HepG2 (cell line): ENCODE results near the gene FER1L5. TPM values are rescaled to one million over a fixed set of nuclear protein-coding genes. Genes with fewer than 3 reads are reported as not detected.
A peak's percentile ranks its signal among the peaks of the same experiment; 100 is the strongest.

Source experiments
- ETS1 ChIP-seq: sonication (generic); formaldehyde crosslinking; IDR thresholded peaks from 2 replicates; pipeline ENCODE4 v1.4.0; 2020; ENCODE audit warnings: missing genetic modification reagents
- FOSL2 ChIP-seq: sonication (generic); formaldehyde crosslinking; IDR thresholded peaks from 2 replicates; pipeline ENCODE4 v1.4.0; 2020; ENCODE audit warnings: missing genetic modification reagents
- HCFC1 ChIP-seq: fragments of 150-350 bp; IDR thresholded peaks from 2 replicates; pipeline ENCODE4 v1.6.1; 2014; ENCODE audit warnings: low read depth, low read length
- HOXA9 ChIP-seq: sonication (generic); formaldehyde crosslinking; IDR thresholded peaks from 2 replicates; pipeline ENCODE4 v1.8.1; 2022; ENCODE audit warnings: missing genetic modification reagents, mild to moderate bottlenecking, moderate library complexity, borderline replicate concordance
- IKZF4 ChIP-seq: sonication (generic); formaldehyde crosslinking; IDR thresholded peaks from 2 replicates; pipeline ENCODE4 v1.5.1; 2020; ENCODE audit warnings: borderline replicate concordance, mild to moderate bottlenecking, low read depth, missing genetic modification reagents; ENCODE audit errors: not compliant biosample characterization
- KDM2A ChIP-seq: sonication (generic); formaldehyde crosslinking; IDR thresholded peaks from 2 replicates; pipeline ENCODE4 v1.4.0; 2020; ENCODE audit warnings: low read depth, missing genetic modification reagents, borderline replicate concordance
- KLF12 ChIP-seq: sonication (generic); formaldehyde crosslinking; IDR thresholded peaks from 2 replicates; pipeline ENCODE4 v1.4.0; 2020; ENCODE audit warnings: missing genetic modification reagents, borderline replicate concordance
- KMT2B ChIP-seq: IDR thresholded peaks from 2 replicates; pipeline ENCODE4 v1.6.1; 2016; ENCODE audit warnings: missing genetic modification reagents, missing compliant biosample characterization
- MTF1 ChIP-seq: sonication (generic); formaldehyde crosslinking; IDR thresholded peaks from 2 replicates; pipeline ENCODE4 v1.5.0; 2020; ENCODE audit warnings: missing genetic modification reagents
- NCOR1 ChIP-seq: fragments of 200-600 bp; sonication (generic); IDR thresholded peaks from 2 replicates; pipeline ENCODE4 v1.7.0; 2017; ENCODE audit warnings: antibody characterized with exemption, low read length, borderline replicate concordance
- RFXANK ChIP-seq: IDR thresholded peaks from 2 replicates; pipeline ENCODE4 v1.6.1; 2016
- SAP130 ChIP-seq: IDR thresholded peaks from 2 replicates; pipeline ENCODE4 v1.6.1; 2016; ENCODE audit warnings: low read depth
- SNAPC4 ChIP-seq: sonication (generic); formaldehyde crosslinking; IDR thresholded peaks from 2 replicates; pipeline ENCODE4 v1.4.0; 2020; ENCODE audit warnings: mild to moderate bottlenecking, missing genetic modification reagents
- TAF1 ChIP-seq: sonication (generic); formaldehyde crosslinking; IDR thresholded peaks from 2 replicates; pipeline ENCODE4 v1.4.0; 2020; ENCODE audit warnings: missing genetic modification reagents
- TCF7L2 ChIP-seq: IDR thresholded peaks from 2 replicates; pipeline ENCODE4 v1.6.1; 2011; ENCODE audit warnings: mild to moderate bottlenecking, low read depth, low read length, moderate library complexity
- ZBTB20 ChIP-seq: sonication (generic); formaldehyde crosslinking; IDR thresholded peaks from 2 replicates; pipeline ENCODE4 v1.8.1; 2023; ENCODE audit warnings: missing genetic modification reagents, low read depth, mild to moderate bottlenecking, borderline replicate concordance
- ZBTB49 ChIP-seq: sonication (generic); formaldehyde crosslinking; IDR thresholded peaks from 2 replicates; pipeline ENCODE4 v1.4.0; 2020; ENCODE audit warnings: missing genetic modification reagents, borderline replicate concordance
- polyA plus RNA-seq, 8 experiments: library from polyadenylated mRNA; depleted of rRNA in 3 of 8; stranded (reverse) in 7 of 8; unstranded in 1 of 8; fragments of >200 nt; fragmentation: Illumina TruSeq in 4 of 8; extraction: Trizol in 4 of 8; gene quantifications; 2 replicates each; pipeline versions ENCODE4 v1.2.1 to v1.2.3, GENCODE V29; 2011 to 2016; ENCODE audit warnings: low read depth in 4 of 8, missing spikeins in 1 of 8, mixed read lengths in 1 of 8; ENCODE audit not compliant: insufficient read depth in 1 of 8
- total RNA-seq, 5 experiments: library from RNA; depleted of rRNA; stranded (reverse); fragments of >200 nt; fragmentation: Illumina TruSeq; extraction: Trizol; gene quantifications; 2 replicates each; pipeline ENCODE4 v1.2.3, GENCODE V29; 2016; ENCODE audit warnings: low read depth in 1 of 5
- TF ChIP-seq, protein P1 (sequence below): sonication (generic); formaldehyde crosslinking; IDR thresholded peaks from 2 replicates; pipeline ENCODE4 v1.4.0; 2020; ENCODE audit warnings: mild to moderate bottlenecking, low read depth, missing genetic modification reagents

FER1L5 gene
- total and polyA plus RNA-seq, 2 of the 13 experiments (the other 11 are each of a cell fraction or from before 2014, with no cell fraction given): 0.02 to 0.08 TPM

DNA sequence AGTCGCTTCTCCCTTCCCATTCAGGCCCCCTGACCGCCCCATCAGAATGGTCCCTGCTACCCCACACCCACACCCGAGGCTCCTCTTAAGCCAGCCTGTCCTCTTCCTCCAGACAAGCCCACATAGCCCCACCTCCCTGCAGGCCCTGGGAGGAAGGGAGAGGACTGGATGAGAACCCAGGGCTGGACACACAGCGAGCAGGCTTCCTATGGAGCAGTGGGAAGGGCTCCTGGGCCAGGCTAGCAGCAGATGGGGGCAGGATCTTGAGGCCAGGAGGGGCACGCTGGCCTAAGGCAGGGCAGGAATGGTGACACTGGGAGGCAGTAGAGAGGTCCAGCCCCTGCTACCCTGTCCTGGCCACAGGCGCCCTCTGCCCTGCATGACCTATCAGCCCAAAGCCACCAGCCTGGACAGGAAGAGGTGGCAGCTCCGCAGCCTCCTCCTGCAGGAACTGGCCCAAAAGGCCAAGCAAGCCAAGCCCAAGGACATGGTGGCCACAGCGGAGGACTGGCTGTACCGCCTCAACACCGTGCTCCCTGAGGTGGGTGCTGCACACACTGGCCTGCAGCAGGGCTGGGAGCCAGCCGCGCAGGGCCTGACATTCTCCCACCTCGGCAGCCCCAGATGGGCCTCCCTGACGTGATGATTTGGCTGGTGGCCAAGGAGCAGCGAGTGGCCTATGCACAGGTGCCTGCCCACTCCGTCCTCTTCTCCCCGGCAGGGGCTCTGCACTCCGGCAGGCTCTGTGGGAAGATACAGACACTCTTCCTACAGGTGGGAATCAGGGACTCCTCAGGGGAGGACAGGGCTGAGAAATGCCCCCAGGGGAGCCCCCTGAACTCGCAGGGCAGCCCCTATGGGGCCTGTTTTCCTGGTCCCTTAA lies 43.3 kb downstream of the FER1L5 start (continued):
- peak; percentile 50 for TF ChIP-seq TAF1 (CRISPR knock-in tag)
- TF ChIP-seq RFXANK: 0 out of 2 replicates have a peak, but pooled peaks have one; percentile 26
- TF ChIP-seq KMT2B (CRISPR knock-in tag): no peak
- peak; percentile 41; the same call in 1 of the 2 replicates for TF ChIP-seq KDM2A (CRISPR knock-in tag)
- 0 out of 2 replicates have a peak, but pooled peaks have one; percentile 38 for TF ChIP-seq FOSL2 (CRISPR knock-in tag)
- peak; percentile 59 for TF ChIP-seq SAP130 (CRISPR knock-in tag)
- TF ChIP-seq KLF12 (CRISPR knock-in tag): no peak
- no peak for TF ChIP-seq TCF7L2
- TF ChIP-seq HCFC1: no peak
- no peak for TF ChIP-seq SNAPC4 (CRISPR knock-in tag)
- no peak for TF ChIP-seq HOXA9 (CRISPR knock-in tag)
- TF ChIP-seq ZBTB49 (CRISPR knock-in tag): peak; percentile 50; the same call in 1 of the 2 replicates
- no peak for TF ChIP-seq MTF1 (CRISPR knock-in tag)
- no peak for TF ChIP-seq IKZF4 (CRISPR knock-in tag)
- TF ChIP-seq, protein P1, sequence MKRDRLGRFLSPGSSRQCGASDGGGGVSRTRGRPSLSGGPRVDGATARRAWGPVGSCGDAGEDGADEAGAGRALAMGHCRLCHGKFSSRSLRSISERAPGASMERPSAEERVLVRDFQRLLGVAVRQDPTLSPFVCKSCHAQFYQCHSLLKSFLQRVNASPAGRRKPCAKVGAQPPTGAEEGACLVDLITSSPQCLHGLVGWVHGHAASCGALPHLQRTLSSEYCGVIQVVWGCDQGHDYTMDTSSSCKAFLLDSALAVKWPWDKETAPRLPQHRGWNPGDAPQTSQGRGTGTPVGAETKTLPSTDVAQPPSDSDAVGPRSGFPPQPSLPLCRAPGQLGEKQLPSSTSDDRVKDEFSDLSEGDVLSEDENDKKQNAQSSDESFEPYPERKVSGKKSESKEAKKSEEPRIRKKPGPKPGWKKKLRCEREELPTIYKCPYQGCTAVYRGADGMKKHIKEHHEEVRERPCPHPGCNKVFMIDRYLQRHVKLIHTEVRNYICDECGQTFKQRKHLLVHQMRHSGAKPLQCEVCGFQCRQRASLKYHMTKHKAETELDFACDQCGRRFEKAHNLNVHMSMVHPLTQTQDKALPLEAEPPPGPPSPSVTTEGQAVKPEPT: peak; percentile 79; the same call in 1 of the 2 replicates
- no peak for TF ChIP-seq ETS1
- peak; percentile 42; the same call in 1 of the 2 replicates for TF ChIP-seq NCOR1
- TF ChIP-seq ZBTB20: peak; percentile 25; the same call in 1 of the 2 replicates
